Measurements from ENCODE around the gene ALDH7A1. TPM values are rescaled to one million over a fixed set of nuclear protein-coding genes. Genes with fewer than 3 reads are reported as not detected.
"Not testable (repeated sequence)": the region's sequence is repeated elsewhere in the genome, so short reads cannot be mapped to it uniquely, and the experiment has no call there.

The ALDH7A1 gene
- total RNA-seq, 1 experiment from 2014 or later = 148 TPM

- Histone ChIP-seq H3K79me2 (ENCODE audit: insufficient read depth, low read length) (peaks cover 17% of the 10 kb centered on the region), H2BK12ac (ENCODE audit: insufficient read length, low read depth, low read length) (peak within 1 kb of the TSS; percentile 15), H4K91ac (ENCODE audit: insufficient read length, low read depth, low read length) (no peak within 1 kb of the TSS), H3K4ac (ENCODE audit: low read depth, low read length) (no peak within 1 kb of the TSS; the same call in 1 of the 2 replicates), H3K18ac (ENCODE audit: insufficient read length, low read depth, low read length) (peak within 1 kb of the TSS; percentile 94), H3T11ph (ENCODE audit: low read length) (peak within 1 kb of the TSS; percentile 55), H2BK120ac (ENCODE audit: low read depth, low read length, poor library complexity, severe bottlenecking) (no peak within 1 kb of the TSS), H2AK5ac (ENCODE audit: insufficient read length, low read length) (no peak within 1 kb of the TSS), H4K5ac (ENCODE audit: insufficient read length, low read depth, low read length) (peak within 1 kb of the TSS; percentile 98), H3K9ac (ENCODE audit: extremely low read depth, insufficient read length, low read length) (peak within 1 kb of the TSS; percentile 94), H2BK15ac (ENCODE audit: low read depth, low read length) (no peak within 1 kb of the TSS), H4K20me1 (ENCODE audit: control insufficient read depth, insufficient read depth, insufficient read length) (no peaks in the 10 kb centered on the region), H2BK20ac (ENCODE audit: low read depth, low read length, poor library complexity, severe bottlenecking) (no peak within 1 kb of the TSS), H3K4me1 (ENCODE audit: insufficient read depth, low read length) (no peaks in the 10 kb centered on the region; the same call in 1 of the 2 replicates), H3K23me2 (ENCODE audit: insufficient read length, low read depth, low read length, poor library complexity, severe bottlenecking) (peaks cover 4% of the 10 kb centered on the region), H3K14ac (ENCODE audit: insufficient read depth, low read length) (peak within 1 kb of the TSS; percentile 89), H2AFZ (ENCODE audit: low read length) (peak within 1 kb of the TSS; percentile 74), H3K23ac (ENCODE audit: insufficient read length, low read depth, low read length) (no peak within 1 kb of the TSS), H3K4me2 (ENCODE audit: insufficient read depth, insufficient read length, low read length) (peak within 1 kb of the TSS; percentile 79), H3K27me3 (ENCODE audit: insufficient read depth, low read length) (no peaks in the 10 kb centered on the region), H2BK5ac (ENCODE audit: insufficient read length, low read length) (peak within 1 kb of the TSS; percentile 23), H3K9me3 (ENCODE audit: control insufficient read depth, low read depth, low read length) (no peaks in the 10 kb centered on the region), H3K27ac (ENCODE audit: insufficient read length, low read depth, low read length) (peak within 1 kb of the TSS; percentile 92), H4K8ac (replicated peaks; ENCODE audit: insufficient read length, low read depth, low read length) (no peak within 1 kb of the TSS), H3K79me1 (ENCODE audit: insufficient read depth, low read depth, low read length, poor library complexity, severe bottlenecking) (no peaks in the 10 kb centered on the region), H3K56ac (ENCODE audit: insufficient read length, low read depth, low read length) (peak within 1 kb of the TSS; percentile 68)
- Mint-ChIP-seq H3K9me3 (no peaks in the 10 kb centered on the region), H3K4me1 (peaks cover 37 to 40% of the 10 kb centered on the region in 2 experiments), H3K27ac (peak within 1 kb of the TSS; percentile 96 to 100 (median 100)), H3K27me3 (ENCODE audit: low read depth) (no peaks in the 10 kb centered on the region; the same call in 1 of the 2 replicates), H3K4me3 (peak within 1 kb of the TSS; percentile 99 to 100), H3K36me3 (ENCODE audit: insufficient read depth in 1 of 3, low read depth in 3 of 3) (peaks cover 18 to 33% (median 29%) of the 10 kb centered on the region in 3 experiments; a peak in 6 of 7 replicates)
- TF ChIP-seq CTCF (conservative IDR thresholded peaks at IDR 0.05) = peak; percentile 69
- WGBS (ENCODE audit: extremely low coverage, insufficient read length, low lambda C conversion rate) = no CpG with 5 or more reads among the region's 79 CpGs
- peak; percentile 85 for DNase-seq
Observed at GRCh38 chr5:126600631-126601511, 5.9 kb upstream of the ALDH7A1 start, which contains the start of gene PHAX. Gene PHAX, plus strand, starts transcription at chr5:126600947. Its CDS starts 16 bp downstream, at chr5:126600963.

DNA sequence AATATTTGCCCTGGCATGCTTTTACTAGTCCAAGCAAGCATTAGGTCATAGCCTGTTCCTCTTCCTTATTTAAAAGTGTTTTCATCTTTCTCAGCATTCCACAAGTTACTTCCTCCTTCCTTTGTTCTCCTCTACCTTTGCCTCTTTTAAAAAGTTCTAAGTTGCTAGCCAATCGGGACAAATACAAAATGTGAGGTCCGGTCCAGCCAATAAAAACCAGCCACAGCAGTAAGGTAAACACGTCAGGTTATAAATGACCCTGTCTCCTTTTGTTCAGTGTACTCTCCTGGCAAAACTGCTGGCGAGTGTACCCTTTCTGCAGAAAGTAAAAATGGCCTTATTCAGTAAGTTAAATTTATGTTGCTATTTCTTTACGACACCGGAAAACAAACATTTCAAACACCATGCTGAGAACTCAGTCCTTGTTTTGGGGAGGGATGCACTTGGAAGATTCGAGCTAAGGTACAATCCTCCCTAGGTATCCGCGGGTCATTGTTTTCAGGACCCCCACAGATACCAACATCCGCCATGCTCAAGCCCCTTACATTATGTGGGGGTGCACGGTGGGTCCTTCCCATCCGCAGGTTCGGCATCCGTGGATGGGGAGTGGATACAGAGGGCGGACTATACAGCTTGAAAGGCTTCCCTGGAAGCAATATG is 5.1 kb upstream of the ALDH7A1 start:
- Histone ChIP-seq H2BK12ac (ENCODE audit: insufficient read length, low read depth, low read length) (peak overlapping the region; percentile 15), H3K18ac (ENCODE audit: insufficient read length, low read depth, low read length) (peak overlapping the region; percentile 94), H3K79me2 (ENCODE audit: insufficient read depth, low read length) (peaks cover 17% of the 10 kb centered on the region), H2AFZ (ENCODE audit: low read length) (peak overlapping the region; percentile 74), H3K4me2 (ENCODE audit: insufficient read depth, insufficient read length, low read length) (peak overlapping the region; percentile 79), H4K5ac (ENCODE audit: insufficient read length, low read depth, low read length) (peak overlapping the region; percentile 98), H3K14ac (ENCODE audit: insufficient read depth, low read length) (peak overlapping the region; percentile 87), H3T11ph (ENCODE audit: low read length) (peak overlapping the region; percentile 55), H2BK5ac (ENCODE audit: insufficient read length, low read length) (peak overlapping the region; percentile 23), H3K56ac (ENCODE audit: insufficient read length, low read depth, low read length) (peak overlapping the region; percentile 68), H3K27ac (ENCODE audit: insufficient read length, low read depth, low read length) (peak overlapping the region; percentile 92), H3K9ac (ENCODE audit: extremely low read depth, insufficient read length, low read length) (peak overlapping the region; percentile 94)
- no CpG with 5 or more reads among the region's 15 CpGs for WGBS (ENCODE audit: extremely low coverage, insufficient read length, low lambda C conversion rate)
- H3K27me3 ChIP-seq (ENCODE audit: insufficient read depth, low read length); H3K79me1 ChIP-seq (ENCODE audit: insufficient read depth, low read depth, low read length, poor library complexity, severe bottlenecking); H3K9me3 ChIP-seq (ENCODE audit: control insufficient read depth, low read depth, low read length); H2BK120ac ChIP-seq (ENCODE audit: low read depth, low read length, poor library complexity, severe bottlenecking); H3K4ac ChIP-seq (ENCODE audit: low read depth, low read length); H3K23ac ChIP-seq (ENCODE audit: insufficient read length, low read depth, low read length); H2BK20ac ChIP-seq (ENCODE audit: low read depth, low read length, poor library complexity, severe bottlenecking); H3K4me1 ChIP-seq (ENCODE audit: insufficient read depth, low read length); H4K91ac ChIP-seq (ENCODE audit: insufficient read length, low read depth, low read length); H4K8ac ChIP-seq (replicated peaks; ENCODE audit: insufficient read length, low read depth, low read length); H3K23me2 ChIP-seq (ENCODE audit: insufficient read length, low read depth, low read length, poor library complexity, severe bottlenecking); H4K20me1 ChIP-seq (ENCODE audit: control insufficient read depth, insufficient read depth, insufficient read length); H3K9me3 Mint-ChIP-seq; H3K27me3 Mint-ChIP-seq (ENCODE audit: low read depth); H2AK5ac ChIP-seq (ENCODE audit: insufficient read length, low read length); H2BK15ac ChIP-seq (ENCODE audit: low read depth, low read length): not testable (repeated sequence)
- Mint-ChIP-seq H3K4me1 (peaks cover 35 to 38% of the 10 kb centered on the region in 2 experiments), H3K27ac (peak overlapping the region; percentile 93 to 97 (median 97)), H3K36me3 (ENCODE audit: insufficient read depth in 1 of 3, low read depth in 3 of 3) (peaks cover 14 to 25% (median 21%) of the 10 kb centered on the region in 3 experiments; a peak in 6 of 7 replicates), H3K4me3 (peak overlapping the region; percentile 99 to 100)
- peak; percentile 41 for DNase-seq
